Caco-2 (cell line): Measurements from ENCODE around the gene SPG7. TPM values are rescaled to one million over a fixed set of nuclear protein-coding genes. Genes with fewer than 3 reads are reported as not detected.

ENCODE experiments used
- BruUV-seq: library from RNA; stranded (reverse); fragments of 400-500 nt; replicated peaks from 2 replicates; lab custom pipeline; 2021; lab: Mats Ljungman, UMichigan
- CTCF ChIA-PET: fragments of 300-600 bp; sonication (Branson Sonifier 250); formaldehyde crosslinking; loops from one replicate; lab custom pipeline; 2022; ENCODE audit warnings: antibody characterized with exemption; lab: Charles Lee
- POLR2A ChIA-PET: fragments of 300-600 bp; sonication (Branson Sonifier 250); formaldehyde crosslinking; loops from one replicate; lab custom pipeline; 2022; ENCODE audit warnings: antibody characterized with exemption; lab: Charles Lee
- DNase-seq, 2 experiments: peaks; one replicate each; pipeline versions ENCODE4 v3.0.0 to v3.0.0-alpha.2; 2020 to 2022
- H3K27me3 ChIP-seq: replicated peaks from 2 replicates; pipeline ENCODE4 v1.6.0; 2011; ENCODE audit warnings: low read length; ENCODE audit not compliant: control insufficient read depth, insufficient read depth
- H3K36me3 ChIP-seq: 2 replicates; pipeline ENCODE4 v1.5.1; 2011; ENCODE audit warnings: low read length; ENCODE audit not compliant: control insufficient read depth, insufficient read depth
- H3K4me1 ChIP-seq: fragments of 250-450 bp; sonication (Bioruptor Pico); 2 replicates; pipeline ENCODE4 v1.5.1; 2020; ENCODE audit warnings: mild to moderate bottlenecking
- H3K4me3 ChIP-seq: 2 replicates; pipeline ENCODE4 v1.5.1; 2011; ENCODE audit warnings: low read depth, mild to moderate bottlenecking, control low read depth, low read length
- H3K9me3 ChIP-seq: fragments of 250-450 bp; sonication (Bioruptor Pico); 2 replicates; pipeline ENCODE4 v1.5.1; 2020; ENCODE audit warnings: mild to moderate bottlenecking, moderate library complexity
- H3K27ac Mint-ChIP-seq: one replicate; pipeline ENCODE4 v1.8.0; 2022; ENCODE audit warnings: mixed read lengths; ENCODE audit not compliant: unreplicated experiment
- H3K27me3 Mint-ChIP-seq: one replicate; pipeline ENCODE4 v1.8.0; 2022; ENCODE audit warnings: mixed read lengths; ENCODE audit not compliant: insufficient read depth, unreplicated experiment
- H3K36me3 Mint-ChIP-seq: one replicate; pipeline ENCODE4 v1.8.0; 2022; ENCODE audit warnings: mild to moderate bottlenecking, mixed read lengths; ENCODE audit not compliant: insufficient read depth, unreplicated experiment
- H3K4me1 Mint-ChIP-seq: one replicate; pipeline ENCODE4 v1.8.0; 2022; ENCODE audit warnings: low read depth, mixed read lengths; ENCODE audit not compliant: unreplicated experiment
- H3K4me3 Mint-ChIP-seq: one replicate; pipeline ENCODE4 v1.8.0; 2022; ENCODE audit warnings: mild to moderate bottlenecking, moderate library complexity, mixed read lengths; ENCODE audit not compliant: unreplicated experiment
- H3K9me3 Mint-ChIP-seq: one replicate; pipeline ENCODE4 v1.8.0; 2022; ENCODE audit warnings: mixed read lengths; ENCODE audit not compliant: unreplicated experiment
- CTCF ChIP-seq, 2 experiments: fragments of 200-600 bp in 1 of 2; IDR thresholded peaks; 1 replicate in 1 of 2; 2 replicates in 1 of 2; pipeline versions ENCODE4 v1.5.1 to v1.8.0; 2011 to 2022; ENCODE audit warnings: antibody characterized with exemption in 1 of 2, control low read depth in 1 of 2, inconsistent platforms in 1 of 2, low read depth in 1 of 2, low read length in 1 of 2, mild to moderate bottlenecking in 1 of 2, moderate library complexity in 1 of 2; ENCODE audit not compliant: insufficient read depth in 1 of 2, severe bottlenecking in 1 of 2, unreplicated experiment in 1 of 2
- intact Hi-C: fragments of 100-400 bp; cut with micrococcal nuclease; formaldehyde crosslinking; loops from one replicate; pipeline ENCODE4 v1.10.0; 2022; ENCODE audit not compliant: unreplicated experiment
- total RNA-seq: library from RNA; stranded (reverse); gene quantifications from 2 replicates; pipeline ENCODE4 v1.2.3, GENCODE V29; 2022

Gene SPG7
- total RNA-seq, 1 experiment from 2014 or later: 159 TPM

DNA sequence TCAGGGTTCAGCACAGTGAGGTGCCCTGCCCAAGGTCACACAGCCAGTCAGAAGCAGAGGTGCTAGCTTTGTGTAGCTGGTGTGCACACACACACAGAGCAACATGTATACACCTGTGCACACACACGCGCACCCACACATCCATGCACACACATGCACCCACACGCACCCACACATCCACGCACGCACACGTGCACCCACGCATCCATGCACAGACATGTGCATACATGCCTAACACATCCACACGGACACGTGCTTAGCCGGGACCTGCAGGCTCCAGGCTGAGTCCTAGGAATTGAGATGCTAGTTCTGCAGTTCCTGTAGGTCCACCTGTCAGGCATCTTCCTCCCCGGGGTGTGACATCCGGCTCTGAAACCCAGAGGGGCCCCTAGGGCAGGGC is 92.2 kb downstream of the SPG7 start:
- POLR2A ChIA-PET: interaction anchor here (0.8 kb wide), 1 partner anchor 36 kb away, joined by 6 read pairs; no protein-coding TSS in a partner anchor
- intact Hi-C loops: no loop called here

DNA sequence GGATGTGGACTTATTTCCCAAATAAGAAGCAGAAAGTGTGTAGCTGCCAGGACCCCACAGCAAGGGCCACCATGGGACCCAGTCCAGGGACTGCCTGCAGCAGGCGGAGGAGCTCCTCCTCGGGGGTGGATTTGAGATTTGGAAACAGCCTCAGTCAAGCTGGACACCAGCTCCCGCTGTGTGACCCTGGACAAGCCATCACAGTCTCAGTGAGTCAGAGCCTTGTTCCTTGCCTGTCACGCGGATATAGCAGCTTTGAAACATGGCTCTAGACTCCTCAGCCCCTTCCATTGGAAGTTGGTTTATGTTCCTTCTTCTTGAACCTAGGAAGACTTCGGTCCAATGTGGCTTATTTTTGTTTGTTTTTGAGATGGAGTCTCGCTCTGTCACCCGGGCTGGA is 92.8 kb downstream of the SPG7 start:
- TF ChIP-seq CTCF (IDR thresholded peaks at IDR 0.05; ENCODE audit: insufficient read depth in 1 of 2, low read depth in 1 of 2, low read length in 1 of 2, severe bottlenecking in 1 of 2, unreplicated experiment in 1 of 2): no peak
- Histone ChIP-seq H3K27me3 (no peaks in the 10 kb centered on the region), H3K36me3 (no peaks in the 10 kb centered on the region), H3K4me3 (no peak overlapping the region), H3K4me1 (no peaks in the 10 kb centered on the region), H3K9me3 (no peaks in the 10 kb centered on the region)
- no TSS peak for BruUV-seq
- POLR2A ChIA-PET: interaction anchor here (0.7 to 0.8 kb wide), 2 partner anchors 37 to 203 kb away, joined by 3 to 6 read pairs; no protein-coding TSS in a partner anchor
- CTCF ChIA-PET: no interaction called here
- intact Hi-C loops: no loop called here
- H3K4me3 Mint-ChIP-seq: no peak overlapping the region
- H3K27me3 Mint-ChIP-seq: no peaks in the 10 kb centered on the region
- no peaks in the 10 kb centered on the region for H3K9me3 Mint-ChIP-seq
- H3K4me1 Mint-ChIP-seq: no peaks in the 10 kb centered on the region
- peaks cover 12% of the 10 kb centered on the region for H3K36me3 Mint-ChIP-seq
- no peak for DNase-seq
- no peak overlapping the region for H3K27ac Mint-ChIP-seq

More for the DNA sequence above, 92.2 kb downstream of the SPG7 start:
- TF ChIP-seq CTCF (IDR thresholded peaks at IDR 0.05; ENCODE audit: insufficient read depth in 1 of 2, low read depth in 1 of 2, low read length in 1 of 2, severe bottlenecking in 1 of 2, unreplicated experiment in 1 of 2): no peak
- no peaks in the 10 kb centered on the region for H3K36me3 ChIP-seq
- no peaks in the 10 kb centered on the region for H3K27me3 ChIP-seq
- Mint-ChIP-seq H3K9me3 (no peaks in the 10 kb centered on the region), H3K4me3 (no peak overlapping the region), H3K27me3 (no peaks in the 10 kb centered on the region), H3K27ac (no peak overlapping the region), H3K36me3 (peaks cover 17% of the 10 kb centered on the region), H3K4me1 (no peaks in the 10 kb centered on the region)
- no peaks in the 10 kb centered on the region for H3K4me1 ChIP-seq
- H3K9me3 ChIP-seq: no peaks in the 10 kb centered on the region
- no peak for DNase-seq
- CTCF ChIA-PET: no interaction called here
- BruUV-seq: no TSS peak
- H3K4me3 ChIP-seq: no peak overlapping the region

GRCh38 chr16:89601906-89602272 is 93.7 kb downstream of the SPG7 start:
- H3K36me3 Mint-ChIP-seq: peaks cover 12% of the 10 kb centered on the region
- no peak for DNase-seq
- no peaks in the 10 kb centered on the region for H3K27me3 ChIP-seq
- ChIA-PET CTCF (no interaction called here), POLR2A (interaction anchor here (0.7 kb wide), 1 partner anchor 184 kb away, joined by 3 read pairs; no protein-coding TSS in a partner anchor)
- no peaks in the 10 kb centered on the region for H3K4me1 ChIP-seq
- no peak overlapping the region for H3K27ac Mint-ChIP-seq
- no TSS peak for BruUV-seq
- H3K4me3 ChIP-seq: no peak overlapping the region
- no peaks in the 10 kb centered on the region for H3K9me3 Mint-ChIP-seq
- H3K9me3 ChIP-seq: no peaks in the 10 kb centered on the region
- no peaks in the 10 kb centered on the region for H3K36me3 ChIP-seq
- H3K4me3 Mint-ChIP-seq: no peak overlapping the region
- TF ChIP-seq CTCF (IDR thresholded peaks at IDR 0.05; ENCODE audit: insufficient read depth in 1 of 2, low read depth in 1 of 2, low read length in 1 of 2, severe bottlenecking in 1 of 2, unreplicated experiment in 1 of 2): no peak
- intact Hi-C loops: no loop called here
- no peaks in the 10 kb centered on the region for H3K27me3 Mint-ChIP-seq
- H3K4me1 Mint-ChIP-seq: no peaks in the 10 kb centered on the region
